CD4-positive, alpha-beta T cell treated with Interleukin-4 for 1 hour (primary cell): ENCODE results near the gene ITGA7.

Experiments used
- DNase-seq, 2 donors: peaks; one replicate each; pipeline ENCODE4 v3.0.0-alpha.2; 2020 to 2022

Gene ITGA7

GRCh38 chr12:55718624-55719275 is 11.0 kb upstream of the ITGA7 start:
- no peak for DNase-seq

DNA sequence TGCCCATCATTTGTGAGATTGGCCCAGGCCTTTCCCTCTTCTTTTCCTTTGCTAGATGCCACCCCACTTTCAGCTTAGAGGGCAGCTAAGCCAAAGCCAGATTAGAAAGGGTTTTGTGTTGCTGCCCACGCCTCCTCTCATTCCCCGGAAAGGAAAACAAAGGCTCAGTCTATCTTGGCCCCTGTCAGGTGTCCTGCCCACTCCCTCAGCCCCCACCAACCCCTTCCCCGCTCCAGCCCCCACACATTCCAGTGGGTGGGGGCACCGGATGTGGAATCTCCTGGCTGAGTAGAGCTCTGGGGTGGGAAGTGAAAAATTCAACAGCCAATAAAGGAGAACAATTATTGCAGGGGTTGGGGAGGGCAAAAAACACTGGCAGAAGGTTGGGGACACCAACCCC is 10.3 kb upstream of the ITGA7 start:
- no peak for DNase-seq

DNA sequence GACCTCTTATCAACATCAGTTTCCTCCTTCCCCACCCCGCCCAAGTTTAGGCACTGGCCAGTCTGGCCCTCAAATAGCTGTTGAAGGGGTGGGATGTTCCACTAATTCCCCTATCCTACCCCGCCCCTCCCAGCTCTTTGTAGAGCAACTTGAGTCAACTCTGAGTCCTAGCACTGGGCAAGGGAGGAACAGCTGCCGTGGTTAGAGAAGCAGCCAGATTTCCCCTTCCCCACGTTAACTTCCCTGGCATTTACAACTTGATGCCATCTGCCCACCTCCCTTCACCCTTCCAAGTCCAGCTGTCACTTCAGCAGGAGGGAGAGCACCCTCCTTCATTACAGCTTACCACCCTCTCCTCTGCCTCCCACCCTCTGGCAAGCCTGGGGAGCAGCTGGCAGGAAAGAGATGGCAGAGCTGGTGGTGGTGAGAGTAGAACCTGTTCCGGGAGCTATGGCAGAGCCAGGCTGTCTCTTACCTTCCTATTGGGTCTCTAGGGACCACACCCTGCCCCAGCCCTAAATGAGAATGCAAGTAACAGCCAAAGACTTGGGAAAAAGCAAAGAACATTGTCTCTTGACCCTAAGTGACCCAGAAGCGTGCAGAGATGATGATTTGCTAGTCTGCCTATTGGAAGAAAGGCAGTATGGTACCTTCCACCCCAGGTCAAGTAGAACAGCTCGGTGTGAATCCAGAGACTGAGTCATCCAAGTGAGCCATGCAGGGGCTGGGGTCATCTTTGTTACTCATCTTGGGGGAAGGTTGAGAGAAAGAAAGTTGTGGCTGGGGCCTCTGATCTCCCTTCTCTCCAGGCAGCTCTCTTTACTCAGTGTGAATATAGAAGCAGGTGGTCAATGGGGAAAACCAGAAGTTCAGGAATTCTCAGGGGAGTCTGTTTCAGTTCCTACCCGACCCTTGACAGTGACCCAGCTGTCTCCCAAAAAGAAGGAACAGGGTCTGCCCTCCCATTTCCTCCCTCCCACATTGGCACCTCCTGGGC is 9.6 kb upstream of the ITGA7 start:
- DNase-seq, result no peak

- DNase-seq, result no peak
These were observed 8.9 kb upstream of the ITGA7 start for GRCh38 chr12:55716582-55716957.

DNA sequence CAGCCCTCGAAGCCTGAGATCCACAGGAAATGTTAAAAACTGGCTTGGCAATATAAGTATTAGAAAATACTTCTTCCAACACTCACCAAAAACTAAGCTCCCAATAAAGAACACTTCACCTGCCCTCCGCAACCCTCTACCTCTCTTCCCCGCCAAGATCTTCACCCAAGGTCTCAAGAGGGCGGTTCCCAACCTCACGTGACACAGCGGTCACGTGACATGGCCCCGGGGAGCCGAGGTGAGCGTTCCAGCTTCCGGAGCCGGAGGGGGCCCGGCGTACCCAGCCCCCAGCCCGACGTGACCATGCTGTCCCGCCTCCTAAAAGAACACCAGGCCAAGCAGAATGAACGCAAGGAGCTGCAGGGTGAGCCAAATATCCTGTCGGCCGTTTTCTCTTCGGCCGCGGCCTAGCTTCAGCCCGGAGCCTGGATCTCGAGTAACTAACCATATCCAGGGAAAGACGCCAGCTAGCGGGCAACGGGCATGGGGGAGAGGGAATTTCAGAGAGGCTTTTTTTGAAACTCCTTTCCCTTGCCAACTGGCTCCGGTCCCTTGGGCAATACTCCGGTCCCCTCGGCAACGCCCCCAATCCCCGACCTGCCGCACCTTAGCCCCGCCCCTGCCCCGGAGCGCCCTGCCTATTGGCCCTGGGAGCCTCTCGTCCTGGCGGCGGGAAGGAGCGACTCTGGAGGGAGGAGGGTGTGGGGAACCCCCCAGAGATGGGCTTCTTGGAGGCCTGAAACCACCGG is 8.3 kb upstream of the ITGA7 start, which contains the start of gene BLOC1S1:
TSS of gene BLOC1S1 (plus strand) at position 214 of the 749 bp plus-strand sequence. CDS start at position 220, 6 bp downstream.
- DNase-seq, result peak; percentile 89 to 92

- no peak for DNase-seq
These were observed 7.6 kb upstream of the ITGA7 start for GRCh38 chr12:55715169-55715764.

- no peak for DNase-seq
These were observed 6.0 kb upstream of the ITGA7 start for GRCh38 chr12:55713721-55714120.

GRCh38 chr12:55712700-55713415 is 5.2 kb upstream of the ITGA7 start:
- no peak for DNase-seq

DNA sequence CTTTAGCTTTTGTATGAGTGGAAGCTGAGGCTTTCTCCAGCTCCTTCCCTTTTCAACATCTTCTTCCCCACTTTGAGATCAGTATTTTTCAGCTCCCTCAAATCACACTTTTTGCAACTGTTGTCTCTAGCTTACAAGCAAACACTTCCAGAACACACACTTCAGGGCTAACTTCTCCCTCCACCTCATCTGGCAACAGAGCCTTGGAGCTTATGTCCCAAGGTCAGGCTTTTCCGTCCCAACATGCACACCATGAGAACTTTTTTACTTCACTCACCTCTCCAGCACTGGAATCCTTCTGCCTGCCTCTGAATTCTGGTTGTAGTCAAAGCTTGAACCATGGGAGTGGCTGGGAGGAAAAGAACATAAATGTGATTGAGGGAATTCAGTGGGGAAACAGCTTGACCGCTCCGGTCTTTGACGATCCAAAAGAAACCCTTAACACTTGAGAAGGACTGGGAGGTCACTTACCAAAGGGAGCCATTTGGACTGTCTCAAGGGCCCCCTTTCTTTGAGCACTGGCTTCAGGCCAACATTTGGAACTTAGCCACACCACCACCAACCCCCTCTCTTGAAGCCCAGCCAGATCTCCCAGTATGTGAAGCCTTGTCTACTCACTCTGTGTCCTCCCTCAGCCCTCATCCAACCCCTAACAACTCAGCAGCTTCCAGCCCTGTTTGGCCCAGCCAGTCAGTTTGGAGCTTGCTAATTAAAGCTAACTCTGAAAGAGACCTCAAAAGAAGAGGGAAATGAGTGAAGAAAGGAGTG is 4.3 kb upstream of the ITGA7 start:
- DNase-seq, result no peak

- DNase-seq, result no peak
These were observed 1.1 kb upstream of the ITGA7 start for GRCh38 chr12:55708695-55709233.

DNA sequence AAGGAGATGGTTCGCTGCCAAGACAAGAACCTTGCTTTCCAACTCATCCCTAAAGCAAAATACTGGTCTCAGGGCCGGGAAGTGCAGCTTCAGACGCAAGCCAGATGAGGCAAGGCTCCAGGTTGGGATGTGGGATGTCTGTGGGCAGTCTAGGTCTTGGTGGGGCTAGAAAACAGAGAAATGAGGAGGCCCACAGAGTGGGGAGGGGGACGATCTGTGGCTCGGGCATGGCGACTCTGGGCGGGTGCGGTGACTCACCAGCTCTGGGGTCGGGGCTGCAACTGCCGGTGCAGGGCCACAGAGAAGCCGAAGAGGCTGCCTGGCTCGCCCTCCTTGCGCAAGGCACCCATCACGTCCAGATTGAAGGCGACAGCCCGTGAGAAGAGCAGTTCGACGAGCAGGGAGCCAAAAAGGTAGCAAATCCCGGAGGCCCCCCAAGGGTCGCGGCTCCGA is 459 bp downstream of the ITGA7 start:
- DNase-seq, result no peak

DNA sequence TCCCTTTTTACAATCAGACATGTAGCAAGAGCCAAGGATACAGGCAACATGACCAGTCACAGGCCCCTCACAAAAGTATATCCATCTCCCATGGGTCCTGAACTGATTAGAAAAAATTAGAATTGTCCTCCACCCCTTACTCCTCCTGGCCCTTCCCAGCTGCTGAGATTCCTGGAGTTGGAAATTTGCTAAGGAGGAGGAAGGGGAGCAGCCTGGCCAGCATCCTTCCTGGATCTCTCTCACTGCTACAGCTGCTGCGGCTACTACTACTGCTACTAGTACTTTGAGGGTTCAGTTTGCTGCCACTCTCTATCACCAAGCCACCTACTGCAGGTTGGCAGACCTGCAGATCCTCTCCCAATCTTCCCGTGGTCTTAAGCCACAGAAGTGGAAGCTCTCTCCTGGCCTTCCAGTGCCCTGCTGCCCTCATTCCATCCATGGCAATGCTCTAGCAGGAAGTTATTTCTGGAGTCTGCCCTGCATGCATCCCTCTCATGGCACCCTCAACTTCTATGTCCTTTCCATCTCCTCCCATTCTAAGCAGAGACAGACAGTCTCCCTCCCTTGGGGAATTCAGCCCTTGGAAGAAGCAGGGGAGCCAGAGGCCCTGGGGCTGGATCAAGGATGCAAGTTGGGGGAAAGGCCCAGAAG is 1.0 kb downstream of the ITGA7 start:
- DNase-seq, result no peak

DNA sequence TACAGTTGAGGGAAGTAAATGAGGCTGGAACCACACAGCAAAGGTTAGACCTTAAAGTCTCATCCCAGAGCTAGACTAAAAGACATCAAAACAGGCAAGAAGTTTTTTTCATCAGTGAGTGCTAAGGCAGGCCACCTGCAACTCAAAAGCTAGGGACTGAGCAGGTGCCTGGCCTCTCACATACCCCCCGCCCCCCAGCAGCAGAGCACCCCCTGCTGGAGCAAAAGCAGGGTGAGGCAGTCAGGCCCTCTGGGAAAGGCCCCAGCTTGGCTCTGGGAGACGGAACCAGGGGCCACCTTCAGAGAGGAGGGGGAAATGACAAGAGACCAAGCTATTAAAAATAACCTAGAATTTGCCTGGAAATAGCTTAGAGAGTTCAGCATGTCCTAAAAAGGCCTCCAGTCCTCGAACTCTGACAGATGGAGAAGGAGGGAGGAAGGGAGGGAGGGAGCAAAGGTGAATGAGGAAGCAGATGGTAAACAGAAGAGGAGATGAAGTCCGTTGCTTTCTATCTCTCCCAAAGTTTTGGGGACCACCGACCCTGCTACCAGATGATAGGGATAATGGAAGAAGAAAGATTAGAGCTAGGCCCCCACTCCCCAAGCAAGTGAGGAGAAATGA is 1.8 kb downstream of the ITGA7 start:
- DNase-seq, result no peak

DNA sequence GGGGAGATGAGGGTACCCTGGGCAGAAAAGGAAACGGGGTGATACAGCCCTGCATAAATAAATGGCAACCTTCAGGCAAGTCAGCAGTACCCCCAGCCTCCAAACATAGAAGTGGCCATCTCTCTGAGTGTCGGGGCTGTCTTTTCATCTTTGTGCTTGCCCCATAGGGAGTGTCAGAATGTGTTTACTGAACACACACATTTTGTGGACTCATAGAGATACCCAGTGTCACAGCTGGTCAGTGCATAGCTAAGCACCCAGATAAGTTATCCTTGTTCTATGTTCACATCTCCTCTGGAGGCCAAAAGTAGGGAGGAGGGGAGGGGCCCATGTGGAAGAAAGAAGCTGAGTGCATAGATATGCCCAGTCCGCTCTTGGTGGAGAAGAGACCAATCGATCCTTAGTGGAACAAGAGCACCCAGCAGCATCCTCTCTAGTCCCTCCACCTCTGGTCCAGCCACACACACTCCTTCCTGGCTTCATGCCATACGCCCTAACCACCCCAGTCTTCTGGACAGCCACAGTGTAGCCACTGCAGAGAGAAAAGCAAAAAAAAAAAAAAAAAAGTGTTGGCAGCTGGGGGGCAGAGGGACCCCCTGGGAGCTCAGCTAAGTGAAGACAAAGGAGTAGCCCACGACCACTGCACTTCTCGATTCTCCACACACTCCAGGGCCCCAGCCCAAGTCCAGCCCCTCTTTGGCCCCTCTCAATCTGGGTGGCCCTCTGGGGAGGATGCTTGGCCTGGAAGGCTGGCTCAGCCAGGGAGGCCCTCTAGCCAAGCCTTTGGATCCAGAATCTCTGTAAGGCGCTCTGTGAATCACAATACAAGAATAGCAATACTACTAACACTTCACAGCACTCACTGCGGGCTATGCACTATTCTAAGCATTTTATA is 2.6 kb downstream of the ITGA7 start:
- no peak for DNase-seq

DNA sequence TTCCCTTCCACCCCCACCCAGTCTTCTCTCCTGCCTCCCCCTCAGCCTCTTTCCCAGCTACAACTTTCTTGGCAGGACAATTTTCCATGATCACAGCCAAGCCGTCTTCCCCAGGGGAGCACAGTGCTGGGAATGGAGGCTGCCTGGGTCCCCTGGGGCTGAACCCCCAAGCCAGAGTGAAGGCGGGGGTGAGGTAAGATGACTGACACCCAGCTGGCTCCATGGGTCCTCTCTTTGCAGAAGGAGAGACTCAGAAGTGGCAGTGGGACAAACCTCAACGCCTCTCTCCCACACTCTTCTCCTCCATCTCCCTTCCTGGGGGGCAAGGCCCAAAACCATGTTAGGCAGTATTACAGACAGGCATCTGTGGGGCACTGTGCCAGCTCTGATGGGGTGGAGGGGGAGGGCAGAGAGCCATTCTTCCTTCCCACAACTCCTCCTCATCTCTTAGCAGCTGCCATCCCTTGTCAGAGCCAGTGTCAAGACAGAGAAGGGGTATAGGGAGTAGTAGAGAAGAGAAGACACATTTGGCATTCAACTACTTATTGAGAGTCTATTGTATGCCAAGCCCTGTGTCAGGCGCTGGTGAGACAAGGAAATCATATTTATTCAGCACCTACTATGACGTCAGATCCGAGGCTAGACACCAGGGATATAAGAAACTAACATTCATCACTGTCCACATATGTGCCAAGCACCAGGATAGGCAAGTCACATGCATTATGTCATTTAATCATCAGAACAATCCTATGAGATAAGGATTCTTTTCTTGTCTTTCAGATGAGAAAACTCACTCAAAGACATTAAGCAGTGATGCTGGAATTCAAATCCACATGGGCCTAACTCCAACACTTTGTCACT is 3.6 kb downstream of the ITGA7 start:
- no peak for DNase-seq

DNA sequence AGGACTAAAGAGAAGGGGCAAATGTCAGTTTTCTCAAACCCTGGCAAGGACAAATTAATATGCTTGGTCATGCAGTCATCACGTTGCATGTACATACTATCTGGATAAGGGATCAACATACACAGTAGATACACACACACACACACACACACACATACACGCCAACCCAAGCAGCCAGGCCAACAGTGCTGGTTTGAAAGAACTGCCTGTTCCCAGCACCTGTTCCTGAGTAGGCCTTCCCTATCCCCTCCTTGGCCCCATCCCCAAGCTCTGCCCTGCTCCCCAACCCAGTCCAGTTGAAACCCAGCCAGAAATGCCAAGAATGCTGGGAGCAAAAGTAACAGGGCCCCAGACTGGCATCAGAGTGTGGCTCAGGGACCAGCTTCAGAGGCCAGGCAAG is 4.4 kb downstream of the ITGA7 start:
- no peak for DNase-seq

GRCh38 chr12:55702861-55703260 is 4.8 kb downstream of the ITGA7 start:
- DNase-seq, result no peak
